Left cardiac atrium (tissue), 4 donors: ENCODE data around the gene PHF19. TPM values are rescaled to one million over a fixed set of nuclear protein-coding genes. Genes with fewer than 3 reads are reported as not detected.
A peak's percentile ranks its signal among the peaks of the same experiment; 100 is the strongest.

Experiments used
- ATAC-seq, 2 donors: fragments of 200-7000 bp; cut with Tn5 transposase; one replicate each; pipeline ENCODE4 v1.9.1; 2020; ENCODE audit warnings: mild to moderate bottlenecking in 2 of 2, moderate library complexity in 2 of 2
- DNase-seq: peaks from one replicate; pipeline ENCODE4 v3.0.0-alpha.2; 2020
- intact Hi-C, 2 donors: fragments of 100-400 bp; cut with DNase I; formaldehyde crosslinking; loops; one replicate each; pipeline versions ENCODE4 v1.14.1 to v1.15.1; 2022 to 2023
- total RNA-seq, 2 donors: library from RNA; stranded (reverse); fragmentation: NEBNext Ultra II Directional; extraction: Animal tissue kit (Norgen Biotek cat#: 25700); gene quantifications; one replicate each; pipeline ENCODE4 v1.2.1, GENCODE V29; 2021
- donor health status: DM: no; HTN: yes; CAD: no.
- donor health status: DM: no; HTN: yes; CAD: no; lungs with severe emphysema.
- donor health status: DM: yes; HTN: yes; CAD: no.
- donor health status: Dilated cardiomyopathy.

The PHF19 gene
- total RNA-seq, 2 donors from 2014 or later = 16.8 to 18.5 TPM

DNA sequence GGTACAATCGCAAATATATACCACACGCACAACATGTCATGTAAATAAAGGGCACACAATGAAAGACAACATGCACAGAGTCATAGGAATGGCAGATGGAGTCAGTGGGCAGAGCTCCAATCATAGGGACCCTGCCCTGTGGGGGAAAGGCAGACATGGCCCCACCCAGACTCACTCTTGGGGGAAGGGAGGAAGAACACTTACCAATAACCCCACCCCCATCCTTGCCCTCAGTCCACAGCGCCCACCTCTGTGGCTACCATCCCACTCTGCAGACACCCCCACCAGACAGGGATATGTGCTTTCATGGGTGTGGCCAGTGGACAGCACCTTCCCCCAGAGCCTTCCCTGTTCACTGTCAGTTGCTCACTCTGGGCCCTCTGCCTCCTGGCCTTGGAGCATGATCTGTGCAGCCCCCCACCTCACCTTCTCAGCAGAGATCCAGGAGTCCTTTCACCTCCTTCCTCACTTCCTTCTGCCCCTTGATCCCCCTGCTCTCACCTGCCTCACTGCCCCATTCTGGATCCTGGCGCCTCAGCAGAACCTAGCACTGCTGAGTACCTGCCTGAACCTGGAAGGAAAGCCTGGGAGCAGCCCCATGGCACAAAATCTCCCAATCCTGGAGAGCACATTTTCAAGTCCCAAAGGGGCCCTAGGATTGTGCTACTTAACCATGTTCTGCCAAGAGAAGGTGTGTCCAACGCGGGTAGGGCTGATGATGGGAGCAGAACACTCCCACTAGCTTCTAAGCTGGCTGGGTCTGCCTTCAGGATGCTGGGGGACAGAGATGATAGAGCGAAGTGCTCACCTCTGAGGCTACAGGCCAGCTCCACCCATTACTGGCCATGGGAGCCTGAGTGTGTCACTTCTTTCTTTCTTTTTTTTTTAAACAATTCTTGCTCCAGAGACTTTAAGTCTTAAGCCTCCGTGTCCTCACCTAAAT lies 1.5 kb upstream of the PHF19 start:
- ATAC-seq (no peak), DNase-seq (no peak)
- intact Hi-C loops = loop anchor here in 1 of 2 donors (5.0 kb wide), 1 partner anchor 54 kb away; no protein-coding TSS in a partner anchor

DNA sequence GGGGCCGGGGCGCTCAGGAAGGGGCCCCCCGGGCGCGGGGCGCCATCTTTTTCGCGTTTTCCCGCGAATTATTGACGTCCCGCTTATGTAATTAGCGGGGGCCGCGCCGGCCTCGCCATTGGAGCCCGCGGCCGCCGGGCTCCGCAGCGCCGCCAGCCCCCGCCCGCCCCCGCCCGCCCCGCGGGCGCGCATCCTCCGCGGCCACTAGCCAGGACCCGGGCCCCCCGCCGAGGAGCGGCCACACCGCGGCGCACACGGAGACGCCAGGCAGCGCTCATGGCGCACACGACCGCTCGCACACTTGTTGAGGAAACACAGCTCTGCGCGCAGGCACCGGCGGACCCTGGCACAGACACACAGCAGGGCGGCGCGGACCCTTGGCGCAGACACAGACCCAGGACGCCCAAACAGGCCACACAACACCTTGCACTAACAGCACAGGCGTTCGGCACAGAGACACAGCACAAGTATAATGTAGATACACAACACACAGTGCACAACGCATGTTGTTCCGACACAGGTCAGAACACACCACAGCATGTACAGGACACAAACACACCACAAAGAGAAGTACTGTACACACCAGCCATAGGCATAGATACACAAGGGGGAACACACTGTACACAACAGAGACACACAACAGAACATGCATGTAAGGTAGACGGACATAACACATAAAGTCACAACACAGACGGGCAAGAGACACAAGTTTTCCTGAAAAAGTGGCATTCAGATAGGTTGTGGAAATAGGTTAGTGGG lies 467 bp upstream of the PHF19 start:
- peak; percentile 72 for DNase-seq
- peak; percentile 20 to 66 for ATAC-seq
- intact Hi-C loops = loop anchor here in 1 of 2 donors (5.0 kb wide), 1 partner anchor 55 kb away; no protein-coding TSS in a partner anchor

DNA sequence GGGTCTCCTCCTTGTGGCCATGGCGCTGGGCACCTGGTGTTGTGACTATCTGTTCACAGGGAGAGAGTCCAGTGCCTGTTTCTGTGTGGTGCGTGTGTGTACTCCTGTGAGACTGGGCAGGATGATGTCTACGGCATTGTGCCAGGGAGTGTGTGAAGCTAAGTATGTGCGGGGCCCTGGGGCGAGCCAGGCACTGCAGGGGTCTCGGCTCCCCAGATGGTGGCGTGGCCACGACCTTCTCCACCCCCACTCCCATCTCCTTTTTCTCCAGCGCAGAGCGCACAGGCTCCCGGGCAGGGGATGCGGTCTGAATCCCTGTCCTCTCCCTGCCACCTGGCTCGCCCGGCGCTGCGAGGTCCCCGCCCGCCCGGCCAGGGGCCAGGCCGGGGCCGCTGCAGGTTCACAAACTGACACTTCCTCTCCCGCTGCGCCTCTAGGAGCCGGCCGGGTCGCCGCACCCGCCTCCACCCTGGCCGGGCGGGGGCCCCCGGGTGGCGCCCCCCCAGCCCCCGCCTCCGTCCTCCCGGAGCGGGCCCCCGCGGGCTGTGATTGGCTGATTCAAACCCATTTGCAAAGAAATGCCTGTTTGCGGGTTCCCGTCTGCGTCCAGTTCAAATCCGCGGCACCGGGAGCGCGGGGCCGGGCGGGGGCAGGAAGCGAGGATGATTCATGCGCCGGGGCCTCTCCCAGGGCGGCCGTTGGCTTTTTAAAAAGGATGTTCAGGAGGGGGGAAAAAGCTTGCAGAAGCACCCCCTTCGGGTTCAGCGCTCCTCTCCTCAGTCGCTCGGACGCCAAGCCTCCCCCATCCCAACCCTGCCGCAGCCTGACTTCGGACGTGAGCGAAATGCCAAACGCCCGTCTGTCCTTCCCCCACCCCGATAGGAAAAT lies 790 bp downstream of the PHF19 start:
- peak; percentile 73 to 85 for ATAC-seq
- intact Hi-C loops = loop anchor here in 1 of 2 donors (5.0 kb wide), 1 partner anchor 56 kb away; no protein-coding TSS in a partner anchor
- DNase-seq = peak; percentile 90

DNA sequence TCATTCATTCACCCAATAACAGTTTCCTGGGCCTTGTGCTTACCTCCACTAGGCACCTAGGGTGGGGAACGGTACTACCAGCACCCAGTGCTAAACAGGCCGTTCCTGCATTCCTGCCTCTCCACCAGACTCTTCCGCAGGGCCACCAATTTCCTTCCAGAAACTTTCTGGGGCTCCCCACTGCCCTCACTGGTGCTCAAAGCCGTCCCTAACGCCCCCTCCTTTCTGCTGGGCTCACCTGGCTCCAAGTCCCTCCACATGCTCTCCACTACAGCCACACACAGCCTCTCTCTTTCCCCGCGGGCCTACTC lies 1.4 kb downstream of the PHF19 start:
- DNase-seq = no peak
- intact Hi-C loops = loop anchor here in 1 of 2 donors (5.0 kb wide), 1 partner anchor 57 kb away; no protein-coding TSS in a partner anchor
- no peak for ATAC-seq

GRCh38 chr9:120875195-120875565 lies 1.8 kb downstream of the PHF19 start:
- no peak for DNase-seq
- intact Hi-C loops = loop anchor here in 1 of 2 donors (5.0 kb wide), 1 partner anchor 57 kb away; no protein-coding TSS in a partner anchor
- no peak for ATAC-seq

- intact Hi-C loops = loop anchor here in 1 of 2 donors (5.0 kb wide), 1 partner anchor 58 kb away; no protein-coding TSS in a partner anchor
- DNase-seq = no peak
- no peak for ATAC-seq
These were observed 2.5 kb downstream of the PHF19 start for GRCh38 chr9:120874226-120875194.

DNA sequence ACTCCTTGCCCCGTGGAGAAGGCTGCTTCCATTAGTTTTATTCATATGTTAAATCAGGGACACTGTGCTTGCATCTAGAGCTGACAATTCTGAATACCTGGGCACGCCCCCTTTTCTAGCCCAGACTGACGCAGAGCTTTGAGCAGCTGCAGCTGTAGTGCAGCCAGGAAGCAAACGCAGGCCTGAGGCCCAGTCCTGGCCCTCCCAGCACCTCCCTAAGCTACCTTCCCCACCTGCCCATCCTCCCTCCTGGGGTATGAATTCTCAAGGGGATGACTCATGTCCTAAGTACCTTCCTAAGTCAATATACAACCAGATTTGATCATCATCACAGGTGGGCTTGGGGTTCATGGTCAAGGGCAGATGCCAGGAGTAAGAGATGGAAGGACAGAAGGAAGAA lies 3.5 kb downstream of the PHF19 start:
- intact Hi-C loops = no loop called here
- DNase-seq = no peak
- ATAC-seq = no peak

DNA sequence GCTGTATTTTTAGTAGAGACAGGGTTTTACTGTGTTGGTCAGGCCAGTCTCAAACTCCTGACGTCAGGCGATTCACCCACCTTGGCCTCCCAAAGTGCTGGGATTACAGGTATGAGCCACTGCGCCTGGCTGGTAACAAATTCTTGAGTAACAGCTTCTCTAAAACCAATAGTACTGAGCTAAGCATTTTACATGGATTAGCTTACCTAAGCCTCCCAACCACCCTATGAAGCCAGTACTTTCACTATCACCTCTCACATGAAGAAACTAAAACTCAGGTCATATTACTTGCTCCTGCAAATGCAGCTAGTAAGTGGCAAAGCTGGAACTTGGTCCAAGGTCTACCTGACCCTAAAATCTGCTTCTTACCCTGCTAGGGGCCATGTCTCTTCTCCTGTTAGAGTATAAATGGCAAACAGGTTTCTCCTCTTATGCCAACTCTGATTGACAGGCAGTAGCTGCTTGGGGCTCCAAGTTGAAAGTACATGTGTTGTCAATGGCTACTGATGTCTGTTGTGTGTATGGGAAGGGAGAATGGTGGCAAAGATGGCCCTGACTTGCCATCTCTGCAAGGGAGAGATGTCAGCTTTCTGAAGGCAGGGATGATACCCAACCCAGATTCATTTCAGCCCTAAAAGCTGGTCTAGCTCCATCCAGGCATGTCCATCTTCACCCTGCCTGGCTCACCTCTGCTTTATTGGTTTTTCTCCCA lies 4.0 kb downstream of the PHF19 start:
- no peak for DNase-seq
- no peak for ATAC-seq
- intact Hi-C loops = no loop called here

- ATAC-seq (no peak), DNase-seq (no peak)
- intact Hi-C loops = no loop called here
These were observed 6.8 kb downstream of the PHF19 start for GRCh38 chr9:120870206-120870605.

- ATAC-seq (no peak), DNase-seq (peak; percentile 41)
- intact Hi-C loops = loop anchor here in 1 of 2 donors (2.0 kb wide), 1 partner anchor 67 kb away; no protein-coding TSS in a partner anchor
These were observed 7.3 kb downstream of the PHF19 start for GRCh38 chr9:120869726-120870125.

- ATAC-seq (no peak), DNase-seq (no peak)
- intact Hi-C loops = loop anchor here in 1 of 2 donors (2.0 kb wide), 1 partner anchor 67 kb away; no protein-coding TSS in a partner anchor
These were observed 7.7 kb downstream of the PHF19 start for GRCh38 chr9:120869360-120869687.

- intact Hi-C loops = loop anchor here in 1 of 2 donors (2.0 kb wide), 1 partner anchor 68 kb away; no protein-coding TSS in a partner anchor
- ATAC-seq (peak; percentile 94 to 97), DNase-seq (peak; percentile 97)
These were observed 8.2 kb downstream of the PHF19 start for GRCh38 chr9:120868676-120869359.

GRCh38 chr9:120868339-120868675 lies 8.7 kb downstream of the PHF19 start:
- intact Hi-C loops = loop anchor here in 1 of 2 donors (2.0 kb wide), 1 partner anchor 68 kb away; no protein-coding TSS in a partner anchor
- DNase-seq (no peak), ATAC-seq (peak in 1 of 2 donors; percentile 20)

- DNase-seq (no peak), ATAC-seq (no peak)
- intact Hi-C loops = loop anchor here in 1 of 2 donors (2.0 kb wide), 1 partner anchor 69 kb away; no protein-coding TSS in a partner anchor
These were observed 9.2 kb downstream of the PHF19 start for GRCh38 chr9:120867676-120868338.

GRCh38 chr9:120866651-120867050 lies 10.3 kb downstream of the PHF19 start:
- intact Hi-C loops = no loop called here
- DNase-seq = no peak
- no peak for ATAC-seq

DNA sequence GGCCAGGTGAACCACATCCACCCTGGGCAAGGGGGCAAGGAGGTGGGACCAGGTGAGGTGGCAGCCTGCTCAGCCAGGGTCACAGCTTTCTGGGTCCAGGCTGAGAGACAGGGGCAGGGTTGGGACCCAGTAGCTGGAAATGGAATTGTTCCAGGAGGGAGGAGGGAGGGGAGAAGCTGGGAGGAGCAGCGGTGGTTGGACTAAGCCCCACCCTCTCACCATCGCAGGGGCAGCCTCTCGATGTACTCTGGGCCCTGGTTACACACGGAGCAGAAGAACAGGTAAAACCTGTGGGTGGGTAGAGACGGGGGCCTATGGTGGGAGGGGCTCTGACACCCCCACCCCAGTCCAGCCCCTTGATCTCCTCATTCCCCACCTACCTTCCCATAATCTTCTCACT lies 11.2 kb downstream of the PHF19 start:
- intact Hi-C loops = no loop called here

More for the DNA sequence above, 11.2 kb downstream of the PHF19 start:
- DNase-seq (no peak), ATAC-seq (no peak)
